ENCODE measurements around the gene TMEM11. TPM values are rescaled to one million over a fixed set of nuclear protein-coding genes. Genes with fewer than 3 reads are reported as not detected.
A peak's percentile ranks its signal among the peaks of the same experiment; 100 is the strongest.
"Not testable (repeated sequence)": the region's sequence is repeated elsewhere in the genome, so short reads cannot be mapped to it uniquely, and the experiment has no call there.

Gene TMEM11
- total RNA-seq, 1 donor from 2014 or later, result 14.3 TPM

GRCh38 chr17:21242026-21242697, 28.2 kb upstream of the TMEM11 start:
- DNase-seq (ENCODE audit: low read depth), result no peak

DNA sequence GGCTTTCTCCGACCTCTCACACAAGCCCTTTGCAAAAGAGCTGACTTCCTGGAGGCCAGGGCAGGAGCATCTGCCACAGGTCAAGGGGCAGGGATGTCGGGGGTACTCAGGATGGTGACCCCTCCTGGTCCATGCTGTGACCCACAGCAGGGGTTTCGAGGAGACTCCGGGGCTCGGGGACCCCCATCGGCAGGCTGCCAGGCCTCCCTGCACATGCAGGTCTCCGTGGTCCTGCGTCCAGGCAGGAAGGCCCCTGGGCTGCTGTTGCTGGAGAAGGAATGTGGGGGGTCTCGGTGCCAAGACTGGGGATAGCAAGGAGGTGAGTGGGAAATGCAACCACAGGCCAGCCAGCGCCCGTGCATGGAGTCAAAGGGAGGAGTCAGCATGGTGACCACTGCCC, 27.6 kb upstream of the TMEM11 start:
- no peak for DNase-seq (ENCODE audit: low read depth)

- peak; percentile 28 for DNase-seq (ENCODE audit: low read depth)
Observed at GRCh38 chr17:21240369-21241055, 26.6 kb upstream of the TMEM11 start.

DNA sequence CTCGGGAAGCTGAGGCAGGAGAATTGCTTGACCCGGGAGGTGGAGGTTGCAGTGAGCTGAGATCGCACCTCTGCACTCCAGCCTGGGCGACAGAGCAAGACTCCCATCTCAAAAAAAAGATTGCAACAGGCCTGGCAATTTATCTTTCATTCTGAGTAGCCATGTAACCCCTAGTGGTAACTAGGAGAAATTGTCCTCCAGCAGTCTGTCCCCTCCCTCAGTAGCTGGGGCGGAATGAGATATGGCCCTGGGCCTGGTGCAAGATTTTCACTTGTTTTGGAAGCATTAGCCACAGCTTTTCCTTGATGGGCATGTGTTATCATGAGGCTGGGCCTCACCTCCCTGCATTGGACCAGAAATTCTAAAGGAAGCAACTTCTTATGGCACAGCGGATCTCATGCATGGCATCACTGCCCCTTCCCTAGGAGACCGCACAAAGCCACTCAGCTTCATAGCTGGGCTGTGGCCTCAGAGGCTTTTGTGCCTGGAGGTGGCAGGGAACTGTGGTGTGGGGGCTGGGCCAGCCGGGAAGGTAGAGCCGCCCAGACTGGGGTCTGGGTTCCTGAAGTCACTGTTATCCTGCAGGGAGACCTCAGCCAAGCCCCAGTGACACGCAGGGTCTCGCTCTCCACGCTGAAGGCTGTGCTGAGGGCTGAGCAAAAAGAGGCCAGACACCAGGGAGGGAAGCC, 25.9 kb upstream of the TMEM11 start:
- peak; percentile 26 for DNase-seq (ENCODE audit: low read depth)

GRCh38 chr17:21235921-21236320, 22.0 kb upstream of the TMEM11 start:
- no peak for DNase-seq (ENCODE audit: low read depth)

DNA sequence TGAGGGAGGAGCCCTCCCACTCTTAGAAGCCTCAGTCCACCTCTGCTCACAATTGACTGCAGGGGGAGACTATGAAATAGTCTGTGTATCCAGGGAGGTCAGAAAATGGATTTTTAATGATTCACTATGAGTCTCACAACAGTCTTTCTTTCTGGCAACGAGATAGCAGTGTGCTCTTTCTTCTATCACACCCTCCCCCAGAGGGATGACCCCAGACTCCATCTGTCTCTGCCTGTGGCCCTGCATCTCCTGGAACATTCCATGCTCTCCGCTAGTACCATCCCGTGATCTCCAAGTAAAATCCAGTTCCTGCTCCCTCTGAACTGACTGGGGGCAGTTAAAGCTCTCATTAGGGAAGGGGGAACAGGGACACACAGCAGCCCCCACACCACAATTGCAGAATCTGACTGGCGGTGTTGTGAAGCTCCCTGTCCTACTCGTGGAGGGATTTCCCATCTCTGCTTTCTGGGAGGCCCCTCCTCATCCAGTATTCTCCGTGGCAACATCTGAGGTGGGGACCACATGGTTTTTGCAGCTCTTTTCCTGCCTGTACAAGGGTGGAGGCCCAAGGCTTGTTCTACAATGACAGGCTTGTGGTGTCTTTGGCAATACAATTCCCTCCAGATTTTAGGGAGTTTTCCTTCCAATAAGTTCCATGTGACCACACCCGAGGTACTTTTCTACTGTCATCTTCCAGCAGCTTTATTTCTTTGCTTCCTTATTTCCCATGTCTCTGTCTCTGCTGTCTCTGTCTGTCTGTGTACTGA, 19.8 kb upstream of the TMEM11 start:
- no peak for DNase-seq (ENCODE audit: low read depth)

DNA sequence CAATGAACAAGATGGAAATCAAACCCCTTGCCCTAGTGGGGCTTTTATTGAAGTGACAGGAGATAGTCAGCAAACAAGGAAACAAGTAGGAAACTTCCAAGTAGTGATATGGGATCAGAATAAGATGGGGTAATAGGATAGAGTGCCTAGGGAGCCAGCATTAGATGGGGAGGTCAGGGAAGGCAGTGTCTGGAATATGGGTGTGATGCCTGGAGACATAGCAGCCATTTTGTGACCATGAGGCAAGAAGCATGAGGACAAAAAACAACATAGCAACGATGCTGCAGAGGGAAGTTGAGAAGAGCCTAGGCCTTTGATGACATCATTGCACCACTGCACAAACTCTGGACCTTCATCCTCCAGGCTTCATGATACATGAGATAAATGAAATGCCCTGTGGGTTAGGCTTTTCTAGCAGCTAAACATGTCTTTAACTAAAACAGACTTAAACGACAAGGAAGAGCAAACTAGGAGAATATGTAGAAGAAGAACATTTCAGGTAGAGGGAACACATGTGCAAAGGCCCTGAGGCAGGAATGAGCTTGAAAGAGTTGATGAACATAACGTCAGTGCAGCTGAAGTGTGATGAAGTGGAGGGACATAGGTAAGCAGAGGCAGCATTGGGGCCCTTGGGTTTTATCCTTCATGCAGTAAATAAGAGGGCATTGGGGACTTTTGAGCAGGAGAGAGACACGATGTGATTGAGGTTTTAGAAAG, 18.2 kb upstream of the TMEM11 start:
- DNase-seq (ENCODE audit: low read depth), result no peak

DNA sequence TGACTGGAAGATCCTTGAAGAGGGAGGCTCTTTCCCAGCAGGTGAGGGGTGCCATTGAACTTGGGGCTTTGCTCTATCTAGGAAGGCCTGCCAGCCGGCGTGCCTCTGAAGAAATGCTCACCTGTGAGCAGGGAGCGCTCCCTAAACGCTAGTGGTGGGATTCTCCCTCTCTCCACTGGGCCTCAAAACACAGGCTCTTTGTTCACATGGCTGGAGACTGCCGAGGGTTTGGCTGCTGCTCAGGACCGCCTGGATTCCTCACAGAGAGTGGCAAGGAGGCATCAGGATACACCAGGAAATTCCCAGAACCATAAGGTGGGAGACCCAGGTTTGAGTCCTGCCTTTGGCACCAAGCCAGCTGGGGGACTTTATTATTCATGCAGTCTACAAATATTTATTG, 17.6 kb upstream of the TMEM11 start:
- DNase-seq (ENCODE audit: low read depth), result no peak

- DNase-seq (ENCODE audit: low read depth), result no peak
Observed at GRCh38 chr17:21228845-21229244, 14.9 kb upstream of the TMEM11 start.

DNA sequence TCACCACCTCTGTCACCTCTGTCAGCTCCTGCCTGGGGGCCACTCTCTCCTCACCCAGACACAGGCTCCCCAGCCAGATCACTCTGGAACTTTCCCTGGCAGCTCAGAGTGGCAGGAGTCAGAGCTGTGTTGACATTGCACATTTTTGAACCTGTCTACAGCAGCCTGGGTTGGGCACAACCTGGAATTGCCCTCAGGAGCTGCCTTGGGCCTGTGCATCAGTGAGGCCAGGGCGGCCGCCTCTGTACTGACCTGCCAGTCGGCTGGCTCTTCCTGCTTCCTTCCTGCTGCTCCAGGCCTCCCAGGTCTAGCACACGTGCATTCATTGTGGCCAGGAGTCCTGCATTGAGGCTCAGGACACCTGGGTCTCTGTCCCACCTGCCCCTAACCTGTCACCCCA, 14.2 kb upstream of the TMEM11 start:
- DNase-seq (ENCODE audit: low read depth), result no peak

DNA sequence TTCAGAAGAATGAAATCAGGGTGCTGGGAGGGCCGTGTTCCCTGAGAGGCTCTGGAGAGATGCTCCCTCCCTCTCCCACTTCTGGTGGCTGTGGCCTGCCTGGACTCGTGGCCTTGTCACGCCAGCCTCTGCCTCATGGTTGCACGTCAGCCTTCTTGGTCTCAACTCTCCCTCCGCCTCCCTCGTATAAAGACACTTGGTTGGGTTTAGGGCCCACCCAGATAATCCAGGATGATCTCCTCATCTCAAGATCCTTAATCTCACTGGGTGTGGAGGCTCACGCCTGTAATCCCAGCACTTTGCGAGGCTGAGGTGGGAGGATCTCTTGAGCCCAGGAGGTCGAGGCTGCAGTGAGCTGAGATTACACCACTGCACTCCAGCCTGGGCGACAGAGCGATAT, 13.3 kb upstream of the TMEM11 start:
- DNase-seq (ENCODE audit: low read depth), result not testable (repeated sequence)

DNA sequence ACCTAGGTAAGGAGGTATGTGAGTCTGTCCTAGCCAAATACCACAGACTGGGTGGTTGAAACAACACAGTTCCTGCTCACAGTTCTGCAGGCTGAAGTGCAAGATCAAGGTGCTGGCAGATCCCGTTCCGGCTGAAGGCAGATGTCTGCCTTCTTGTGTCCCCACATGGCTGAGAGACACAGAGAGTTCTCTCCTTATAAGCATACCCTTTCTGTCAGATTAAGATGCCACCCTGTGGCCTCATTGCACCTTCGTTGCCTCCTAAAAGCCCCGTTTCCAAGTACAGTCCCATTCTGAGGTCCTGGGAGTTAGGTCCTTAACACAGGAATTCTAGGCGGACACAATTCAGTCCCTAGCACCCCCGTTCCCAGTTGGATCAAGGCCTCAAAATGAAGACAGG, 9.1 kb upstream of the TMEM11 start:
- no peak for DNase-seq (ENCODE audit: low read depth)

GRCh38 chr17:21218831-21219380, 4.9 kb upstream of the TMEM11 start:
- no peak for DNase-seq (ENCODE audit: low read depth)

GRCh38 chr17:21218101-21218500, 4.1 kb upstream of the TMEM11 start:
- DNase-seq (ENCODE audit: low read depth), result no peak

- DNase-seq (ENCODE audit: low read depth), result no peak
Observed at GRCh38 chr17:21217346-21217745, 3.4 kb upstream of the TMEM11 start.

- no peak for DNase-seq (ENCODE audit: low read depth)
Observed at GRCh38 chr17:21215935-21216334, 2.0 kb upstream of the TMEM11 start.

- no peak for DNase-seq (ENCODE audit: low read depth)
Observed at GRCh38 chr17:21214777-21215541, 998 bp upstream of the TMEM11 start.

DNA sequence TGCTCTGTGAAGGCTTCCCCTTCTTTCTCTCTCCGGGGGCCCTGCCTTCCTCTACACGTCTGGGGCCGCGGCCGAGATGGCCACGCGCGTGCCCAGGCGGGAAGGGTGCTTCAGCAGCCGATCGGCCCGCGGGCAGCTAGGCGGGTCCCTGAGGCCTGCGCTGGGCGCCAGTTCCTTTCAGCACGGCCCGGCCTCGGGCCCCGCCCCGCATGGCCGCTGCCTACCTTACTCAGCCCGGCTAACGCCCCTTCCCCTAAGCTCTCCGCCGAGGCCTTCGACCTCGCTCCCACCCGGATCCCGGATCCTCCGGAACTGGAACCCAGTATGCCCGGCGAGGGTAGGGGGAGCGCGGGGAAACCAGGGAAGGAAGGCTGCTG, 335 bp downstream of the TMEM11 start:
- no peak for DNase-seq (ENCODE audit: low read depth)

DNA sequence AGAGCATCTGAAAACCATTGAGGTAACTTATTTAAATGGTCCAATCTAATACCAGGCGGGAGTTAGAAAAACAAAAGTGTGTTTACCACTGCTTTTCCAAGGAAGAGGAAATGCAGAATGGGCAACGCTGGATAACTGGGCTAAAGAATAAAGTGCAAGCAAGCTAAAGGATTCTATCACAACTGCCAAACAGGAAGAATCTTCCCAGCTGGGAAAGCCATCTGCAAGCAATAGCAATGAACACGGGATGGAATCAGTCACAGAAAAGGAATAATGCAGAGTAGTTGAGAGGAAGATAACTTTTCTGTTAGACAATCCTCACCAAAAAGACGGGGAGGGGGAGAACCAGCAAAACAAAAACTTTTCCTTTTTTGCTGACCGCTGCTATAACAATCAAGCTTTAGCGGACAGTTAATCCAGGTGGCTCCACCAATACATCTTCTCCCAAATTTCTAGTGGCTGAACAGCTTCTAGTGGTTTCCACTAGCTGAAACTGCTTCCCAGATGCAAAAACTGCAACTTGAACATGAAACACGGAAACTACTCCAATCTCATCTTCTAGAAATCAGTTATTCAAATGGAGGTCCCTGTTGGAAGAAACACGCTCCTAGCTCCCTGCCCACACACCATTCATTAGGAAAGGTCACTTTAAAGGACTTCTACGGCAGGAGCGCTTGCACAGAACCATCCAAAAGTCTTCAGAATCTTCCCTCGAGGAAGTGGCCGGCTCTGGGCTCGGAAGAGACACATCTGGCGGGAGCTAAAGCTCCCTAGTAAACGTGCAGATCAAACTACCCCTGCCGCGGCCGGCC, 929 bp downstream of the TMEM11 start:
- DNase-seq (ENCODE audit: low read depth), result no peak
